CD4-positive, alpha-beta T cell treated with Interleukin-12 subunit alpha and Interleukin-12 subunit beta, for 1 hour (primary cell): ENCODE data around the gene DCBLD2.

ENCODE experiments used
- DNase-seq: peaks from one replicate; pipeline ENCODE4 v3.0.0-alpha.2; 2020

DCBLD2 gene, protein sequence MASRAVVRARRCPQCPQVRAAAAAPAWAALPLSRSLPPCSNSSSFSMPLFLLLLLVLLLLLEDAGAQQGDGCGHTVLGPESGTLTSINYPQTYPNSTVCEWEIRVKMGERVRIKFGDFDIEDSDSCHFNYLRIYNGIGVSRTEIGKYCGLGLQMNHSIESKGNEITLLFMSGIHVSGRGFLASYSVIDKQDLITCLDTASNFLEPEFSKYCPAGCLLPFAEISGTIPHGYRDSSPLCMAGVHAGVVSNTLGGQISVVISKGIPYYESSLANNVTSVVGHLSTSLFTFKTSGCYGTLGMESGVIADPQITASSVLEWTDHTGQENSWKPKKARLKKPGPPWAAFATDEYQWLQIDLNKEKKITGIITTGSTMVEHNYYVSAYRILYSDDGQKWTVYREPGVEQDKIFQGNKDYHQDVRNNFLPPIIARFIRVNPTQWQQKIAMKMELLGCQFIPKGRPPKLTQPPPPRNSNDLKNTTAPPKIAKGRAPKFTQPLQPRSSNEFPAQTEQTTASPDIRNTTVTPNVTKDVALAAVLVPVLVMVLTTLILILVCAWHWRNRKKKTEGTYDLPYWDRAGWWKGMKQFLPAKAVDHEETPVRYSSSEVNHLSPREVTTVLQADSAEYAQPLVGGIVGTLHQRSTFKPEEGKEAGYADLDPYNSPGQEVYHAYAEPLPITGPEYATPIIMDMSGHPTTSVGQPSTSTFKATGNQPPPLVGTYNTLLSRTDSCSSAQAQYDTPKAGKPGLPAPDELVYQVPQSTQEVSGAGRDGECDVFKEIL

DNA sequence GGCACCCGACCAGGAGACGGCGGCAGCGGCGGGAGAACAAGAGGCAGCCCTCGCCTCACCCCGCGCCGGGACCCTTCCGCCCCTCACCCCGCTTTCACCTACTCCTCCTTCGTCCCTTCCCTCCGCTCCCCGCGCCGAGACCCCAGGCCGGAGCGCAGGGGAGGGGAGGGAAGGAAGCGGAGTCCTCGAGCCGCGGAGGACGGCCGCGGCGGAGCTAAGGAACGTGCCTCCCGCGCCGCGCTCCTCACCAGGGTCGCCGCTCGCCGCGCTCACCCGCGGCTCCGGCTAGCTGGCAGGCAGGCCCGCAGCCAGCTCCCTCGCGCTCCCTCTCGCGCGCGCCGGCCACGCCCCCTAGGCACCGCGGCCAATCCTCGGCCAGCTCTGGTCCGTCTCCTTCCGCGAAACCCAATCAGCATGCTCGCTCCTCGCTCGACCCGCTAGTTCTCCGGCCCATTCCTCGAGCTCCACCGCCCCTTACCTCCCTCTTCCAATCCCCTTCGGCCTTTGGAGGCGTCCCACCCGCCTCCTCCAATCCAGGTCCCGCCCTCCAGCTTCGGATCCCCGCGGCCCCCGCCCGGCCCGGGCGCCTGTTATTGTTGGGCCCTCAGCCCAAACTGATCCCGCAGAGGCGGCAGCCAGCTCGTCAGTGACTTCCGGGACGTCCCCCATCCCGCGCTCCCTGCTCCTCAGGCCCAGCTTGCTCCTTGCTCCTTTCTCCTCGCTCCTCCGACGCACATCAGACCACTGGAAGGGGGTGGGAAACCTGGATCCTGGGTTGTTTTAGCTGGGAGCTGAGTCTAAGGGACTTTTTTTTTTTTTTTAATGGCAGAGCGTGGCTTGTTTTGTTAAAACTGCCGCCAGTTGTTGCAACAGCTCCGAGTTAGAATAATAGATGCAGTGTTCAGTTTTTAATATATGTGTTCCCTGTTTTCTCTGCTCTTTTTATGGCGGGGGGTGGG is at the start of gene DCBLD2:
TSS of gene DCBLD2 (minus strand) at position 304 of the 959 bp plus-strand sequence. CDS start 369 bp downstream, outside the sequence.
- DNase-seq, result peak; percentile 91

DNA sequence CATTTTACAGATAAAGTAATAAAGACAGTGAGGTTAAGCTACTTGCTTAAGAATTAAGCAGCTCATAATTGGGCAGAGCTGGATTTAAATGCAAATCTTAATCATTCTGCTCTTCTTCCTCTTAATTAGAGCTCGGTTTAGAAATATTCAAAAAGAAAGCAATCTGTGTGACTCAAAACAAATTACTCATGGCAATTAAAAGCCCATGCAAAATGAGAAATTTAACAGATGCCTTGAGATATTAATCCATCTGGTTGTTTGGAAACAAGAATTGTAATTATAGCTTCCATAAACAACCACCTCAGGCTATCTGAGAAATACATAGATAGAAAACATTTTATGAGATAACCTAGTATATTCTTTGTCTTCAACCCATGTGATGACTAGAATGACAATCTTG is 44.2 kb upstream of the DCBLD2 start:
- DNase-seq, result no peak

DNA sequence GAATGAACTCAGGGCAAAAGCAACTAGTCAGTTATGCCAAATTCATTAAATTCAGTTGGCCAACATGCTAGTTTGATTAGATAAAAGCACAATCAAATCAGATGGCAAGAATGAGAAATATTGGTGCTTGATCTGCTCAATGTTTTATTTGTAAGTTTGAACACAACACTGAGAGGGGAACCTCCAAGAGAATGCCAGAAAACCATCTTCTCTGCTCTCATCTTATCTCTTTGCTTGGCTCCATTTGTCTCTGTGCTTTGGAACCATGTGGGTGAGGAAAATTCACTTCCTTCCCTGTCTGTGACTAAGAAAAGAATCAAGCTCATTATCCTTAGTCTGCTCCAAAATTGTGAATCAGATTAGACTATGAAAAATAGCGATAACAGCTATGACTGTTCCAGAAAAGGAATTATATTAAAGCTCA is 43.6 kb upstream of the DCBLD2 start:
- DNase-seq, result no peak

DNA sequence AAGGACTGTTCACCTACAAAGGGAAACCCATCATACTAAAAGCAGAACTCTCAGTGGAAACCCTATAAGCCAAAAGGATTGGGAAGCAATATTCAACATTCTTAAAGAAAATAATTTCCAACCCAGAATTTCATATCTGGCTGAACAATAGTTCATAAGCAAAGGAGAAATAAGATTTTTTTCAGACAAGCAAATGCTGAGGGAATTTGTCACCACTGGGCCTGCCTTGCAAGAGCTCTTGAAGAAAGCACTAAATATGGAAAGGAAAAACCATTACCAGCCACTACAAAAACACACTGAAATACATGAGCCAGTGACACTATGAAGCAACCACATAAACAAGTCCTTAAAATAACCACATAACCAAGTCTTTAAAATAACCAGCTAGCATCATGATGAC is 28.9 kb upstream of the DCBLD2 start:
- no peak for DNase-seq

DNA sequence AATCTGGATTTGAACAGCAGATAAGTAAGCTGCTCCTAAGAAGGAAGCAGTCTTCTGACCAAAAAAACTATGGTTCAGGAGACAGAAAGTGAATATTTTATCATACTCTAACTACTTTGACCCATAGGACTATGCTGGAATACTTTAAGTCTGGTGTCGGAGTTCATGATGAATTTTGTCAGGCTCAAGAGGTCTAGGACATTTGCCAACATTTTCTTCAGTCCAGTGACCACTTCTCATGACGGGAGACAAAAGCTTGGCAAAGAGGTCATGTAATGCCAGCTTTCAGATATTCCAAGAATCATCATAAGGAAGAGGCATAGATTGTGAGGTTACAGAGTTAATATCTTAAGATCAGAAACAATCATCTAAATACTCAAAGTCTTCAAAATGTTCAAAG is 20.5 kb upstream of the DCBLD2 start:
- DNase-seq, result no peak

DNA sequence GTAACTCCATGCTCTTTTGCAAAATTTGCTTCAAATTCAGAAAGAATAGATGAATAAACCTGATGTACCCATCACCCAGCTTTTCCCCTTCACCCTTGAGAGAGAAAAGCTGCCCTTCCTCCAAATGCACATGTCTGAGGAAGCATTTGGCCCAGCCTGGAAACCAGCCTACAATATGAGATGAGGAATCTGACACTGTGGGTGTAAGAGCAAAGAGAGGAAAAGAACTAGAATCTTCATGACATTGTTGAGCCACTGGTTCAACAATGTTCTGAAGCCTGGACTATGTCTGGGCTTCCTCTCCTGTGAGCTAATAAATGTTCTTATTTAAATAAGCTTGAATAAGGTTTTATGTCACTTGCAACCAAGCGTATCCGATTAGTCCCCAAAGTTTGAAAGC is 18.7 kb upstream of the DCBLD2 start:
- DNase-seq, result no peak

DNA sequence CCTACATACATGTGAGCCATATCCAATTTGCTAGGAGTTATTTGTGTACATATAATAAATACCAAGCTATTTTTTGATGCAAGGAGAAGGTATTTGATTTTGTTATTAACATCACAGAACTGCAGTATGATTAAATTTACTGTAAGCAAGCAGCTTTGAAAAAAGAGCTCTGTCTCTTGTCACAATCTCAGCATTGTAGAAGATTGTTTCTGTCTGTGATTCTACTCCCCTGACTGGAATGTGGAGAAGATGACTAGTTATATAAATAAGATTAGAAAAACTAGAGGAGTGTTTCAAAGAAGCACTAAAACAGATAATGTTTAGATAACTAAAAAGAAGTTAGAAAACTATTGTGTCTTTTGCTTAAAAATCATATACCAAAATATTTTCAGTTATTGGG is 17.1 kb upstream of the DCBLD2 start:
- DNase-seq, result no peak

DNA sequence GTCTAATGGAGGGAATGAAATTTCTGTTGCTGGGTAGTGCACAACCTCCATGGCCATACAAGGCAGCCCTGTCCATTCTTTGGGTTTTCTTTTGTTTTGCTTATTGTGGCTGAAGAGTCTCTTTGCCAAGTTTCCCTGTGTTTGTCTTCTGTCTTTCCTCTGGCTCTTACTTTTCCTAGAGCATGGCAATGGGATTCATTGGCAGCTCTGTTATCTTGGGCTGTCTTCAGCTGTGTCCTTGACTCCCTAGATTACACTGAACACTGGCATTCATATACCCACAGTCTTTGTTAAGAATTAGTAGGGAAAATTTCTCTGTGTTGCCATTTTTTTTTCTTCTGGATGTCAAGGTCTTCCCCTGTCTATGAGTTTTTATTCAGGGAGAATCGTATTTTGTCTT is 16.1 kb upstream of the DCBLD2 start:
- no peak for DNase-seq

DNA sequence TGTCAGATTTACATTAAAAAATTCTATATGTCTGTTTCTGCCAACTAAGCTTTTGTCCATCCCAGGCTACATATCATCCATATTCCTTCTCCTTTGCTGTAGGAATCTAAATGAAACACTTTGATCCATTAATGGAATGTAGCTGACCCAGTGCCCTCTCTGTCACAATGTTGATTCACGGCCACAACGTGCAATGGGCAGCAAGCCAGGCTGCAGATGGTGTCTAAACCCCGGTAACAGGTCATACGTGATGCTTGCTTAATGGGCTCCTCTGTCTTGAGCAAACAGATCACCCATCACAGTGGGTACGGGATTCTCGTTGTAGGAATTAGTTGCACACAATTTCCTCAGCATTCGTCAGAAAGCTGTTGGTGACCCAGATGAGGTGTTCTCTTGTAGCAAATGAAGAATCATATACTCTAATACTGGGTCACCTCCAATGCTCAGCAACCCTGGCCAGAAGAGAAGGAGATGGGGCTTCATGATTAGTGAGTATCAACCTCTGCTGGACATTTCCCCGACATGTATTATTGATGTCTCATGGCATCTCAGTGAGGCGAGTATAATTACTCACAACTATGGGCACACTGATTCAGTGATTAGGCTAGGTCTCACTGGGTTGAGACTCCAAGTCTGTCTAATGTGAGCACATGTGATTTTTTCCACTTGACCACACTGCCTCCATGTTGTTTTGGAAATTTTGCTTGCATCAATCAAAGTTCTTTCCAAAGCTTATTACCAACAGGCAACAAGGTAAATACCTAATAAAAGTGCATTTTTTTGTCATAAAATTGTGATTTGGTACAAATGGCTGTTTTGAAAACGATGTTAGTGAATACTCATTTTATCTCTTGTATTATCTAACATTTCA is 12.9 kb upstream of the DCBLD2 start:
- no peak for DNase-seq

DNA sequence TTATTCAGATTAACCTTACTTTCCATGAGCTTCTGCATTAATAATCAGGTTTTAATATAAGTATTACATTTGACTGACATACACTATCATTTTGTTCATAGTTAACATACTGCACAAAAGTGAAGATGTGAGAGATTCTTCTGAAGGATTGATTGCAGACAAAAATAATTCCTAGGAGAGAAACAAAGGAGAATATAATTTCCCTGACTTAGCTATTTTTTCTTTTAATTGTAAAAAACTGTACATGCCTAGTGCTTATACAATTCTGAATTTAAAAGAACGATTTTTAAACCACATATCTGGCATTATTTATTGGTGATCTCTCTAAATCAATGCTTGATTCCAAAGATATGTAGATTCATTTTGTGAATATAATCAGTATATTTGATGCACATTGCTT is 11.0 kb upstream of the DCBLD2 start:
- DNase-seq, result no peak

DNA sequence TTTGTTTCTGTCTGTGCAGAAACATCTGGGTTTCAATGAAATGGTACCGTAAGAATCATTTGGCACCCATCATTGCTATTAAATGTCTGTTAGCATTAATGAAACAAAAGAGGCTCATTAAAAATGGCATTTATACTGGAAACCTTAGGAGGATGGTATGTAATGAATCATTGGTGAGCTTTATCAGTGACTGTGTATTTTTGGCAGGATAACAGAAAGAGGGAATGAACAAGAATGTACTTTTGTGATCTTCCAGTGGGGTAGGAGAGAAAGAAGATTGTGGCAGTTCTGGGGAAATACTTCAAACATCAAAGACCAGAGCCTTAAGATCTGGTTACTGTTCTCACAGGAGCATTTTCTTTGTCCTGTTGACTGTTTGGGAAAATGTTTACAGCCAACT is 4.7 kb upstream of the DCBLD2 start:
- no peak for DNase-seq

DNA sequence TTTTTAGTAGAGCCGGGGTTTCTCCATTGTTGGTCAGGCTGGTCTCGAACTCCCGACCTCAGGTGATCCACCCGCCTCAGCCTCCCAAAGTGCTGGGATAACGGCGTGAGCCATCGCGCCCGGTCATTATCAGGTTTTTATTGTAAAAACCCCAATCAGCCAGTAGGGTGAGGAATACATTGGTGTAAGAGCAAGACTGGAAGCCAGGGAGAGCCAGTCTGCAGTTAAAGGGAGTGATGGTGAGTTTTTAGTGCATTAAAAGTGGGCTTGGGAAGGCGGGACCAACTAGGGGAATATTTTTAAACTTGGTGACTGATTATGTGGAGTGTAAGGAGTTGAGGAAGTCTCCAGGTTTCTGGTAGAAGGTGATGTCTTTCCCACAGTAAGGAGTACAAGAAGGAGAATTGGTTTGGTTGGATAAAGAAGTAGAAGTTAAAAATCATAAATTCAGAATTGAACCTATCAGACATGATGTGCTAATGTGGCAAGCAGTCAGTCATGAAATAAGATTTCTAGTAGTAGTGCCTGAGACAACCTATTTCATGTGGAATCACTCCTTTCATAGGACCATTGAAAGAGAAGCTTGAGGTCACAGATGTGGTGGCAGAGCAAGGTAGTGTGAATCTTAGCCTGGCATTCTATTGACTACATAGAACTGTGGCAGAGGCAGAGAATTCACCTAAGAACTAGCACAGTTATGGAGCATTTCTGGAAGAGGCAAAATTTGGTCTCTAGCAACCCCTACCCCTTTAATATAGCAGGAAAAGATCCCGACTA is 2.4 kb upstream of the DCBLD2 start:
- DNase-seq, result no peak

DNA sequence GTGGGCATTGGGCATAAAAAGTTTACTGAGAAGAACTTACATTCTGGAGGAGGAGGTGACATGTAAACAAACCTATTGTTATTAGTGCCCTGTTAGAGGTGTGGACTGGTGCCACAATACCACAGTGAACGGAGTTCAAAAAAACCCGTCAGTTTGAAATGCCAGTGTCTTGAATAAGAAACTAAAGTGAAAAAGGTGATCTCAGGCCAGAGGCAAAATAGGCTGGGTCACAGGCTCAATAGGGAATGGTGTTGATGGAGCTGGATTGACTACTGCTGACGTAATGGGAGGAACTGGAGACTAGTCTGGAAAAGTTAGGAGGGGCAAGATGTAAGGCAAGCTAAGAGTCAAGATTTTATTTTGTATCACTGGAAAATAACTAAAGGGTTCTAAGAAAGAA is 1.6 kb upstream of the DCBLD2 start:
- no peak for DNase-seq

DNA sequence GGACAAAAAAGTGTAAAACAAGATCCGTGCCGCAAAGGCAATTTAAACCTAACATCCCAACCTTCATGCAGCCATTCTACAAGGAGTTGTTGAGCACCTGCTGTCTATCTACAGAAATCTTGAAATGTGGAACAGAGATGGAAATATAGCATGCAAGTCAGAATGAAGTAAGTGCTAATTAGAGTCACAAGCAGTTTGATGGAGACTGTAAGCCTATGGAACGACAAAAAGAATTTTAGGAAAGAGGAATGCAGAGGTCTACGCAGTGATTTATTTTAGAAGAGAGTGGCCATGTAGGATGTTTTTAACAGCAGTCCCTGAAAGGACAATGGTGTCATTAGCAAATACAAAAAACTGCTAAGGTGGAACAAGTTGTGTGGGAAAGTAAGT is 851 bp upstream of the DCBLD2 start:
- DNase-seq, result no peak

DNA sequence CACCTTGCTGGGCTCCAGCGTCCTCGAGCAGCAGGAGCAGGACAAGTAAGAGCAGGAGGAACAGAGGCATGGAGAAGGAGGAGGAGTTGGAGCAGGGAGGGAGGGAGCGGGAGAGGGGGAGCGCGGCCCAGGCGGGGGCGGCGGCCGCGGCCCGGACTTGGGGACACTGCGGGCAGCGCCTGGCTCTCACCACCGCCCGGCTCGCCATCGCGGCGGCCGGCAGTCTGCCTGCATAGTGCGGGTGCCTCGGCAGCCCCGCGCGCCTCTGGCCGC is 440 bp downstream of the DCBLD2 start:
- DNase-seq, result peak; percentile 1

DNA sequence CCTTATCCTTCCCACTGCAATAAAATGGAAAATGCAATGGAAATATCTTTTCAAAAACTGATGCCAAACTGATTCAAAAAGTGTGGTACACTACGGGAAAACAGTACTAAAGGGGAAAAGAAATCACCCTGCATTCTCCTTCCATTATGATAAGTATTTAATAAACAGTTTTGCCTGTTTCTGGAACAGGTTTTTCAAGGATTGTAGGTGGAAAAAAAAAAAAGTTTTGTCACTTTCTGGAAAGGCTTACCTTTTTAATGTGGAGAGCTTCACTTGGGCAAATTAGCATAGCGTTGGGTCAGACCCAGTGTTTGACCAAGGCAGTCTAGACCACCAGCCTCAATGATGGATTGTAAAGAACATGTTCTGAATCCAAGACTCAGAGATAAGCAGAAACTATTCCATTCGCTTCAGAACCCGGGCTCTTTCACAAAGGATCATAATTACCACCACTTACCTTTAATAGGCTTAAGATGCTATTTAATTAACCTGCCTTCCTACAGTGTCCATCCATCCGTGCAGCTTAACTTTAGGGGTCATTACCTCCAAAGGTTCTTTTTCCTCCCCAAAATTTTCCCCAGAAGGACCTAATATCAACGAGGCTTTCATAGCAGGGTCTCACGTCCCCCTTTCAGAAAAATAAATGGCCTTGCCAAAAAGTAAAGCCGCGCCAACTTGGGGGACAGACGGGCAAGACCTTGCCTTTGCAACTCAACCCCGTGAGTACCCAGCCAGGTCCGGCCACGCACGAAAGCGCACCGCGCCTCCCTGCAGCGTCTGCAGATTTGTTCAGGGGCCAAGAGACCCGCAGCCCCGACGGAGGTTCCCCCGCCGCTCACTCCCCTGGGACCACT is 1.0 kb downstream of the DCBLD2 start:
- no peak for DNase-seq

DNA sequence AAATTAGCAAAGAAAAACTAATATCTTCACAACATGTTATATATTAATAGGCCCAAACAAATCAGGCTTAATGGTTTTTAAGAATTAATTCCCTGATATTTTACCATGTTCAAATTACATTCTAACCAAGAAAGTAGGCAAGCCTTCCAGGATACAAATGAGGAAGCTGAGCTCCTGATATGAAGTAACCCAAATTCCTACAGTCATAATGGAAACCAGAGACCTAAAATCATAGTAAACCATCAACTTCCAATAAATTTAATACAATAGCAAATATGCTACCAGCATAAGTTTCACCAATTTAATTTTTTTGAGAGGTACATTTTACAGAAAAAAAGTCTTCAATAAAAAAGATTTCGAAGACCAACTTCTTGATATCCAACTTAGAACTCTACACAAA is 3.8 kb downstream of the DCBLD2 start:
- DNase-seq, result no peak

DNA sequence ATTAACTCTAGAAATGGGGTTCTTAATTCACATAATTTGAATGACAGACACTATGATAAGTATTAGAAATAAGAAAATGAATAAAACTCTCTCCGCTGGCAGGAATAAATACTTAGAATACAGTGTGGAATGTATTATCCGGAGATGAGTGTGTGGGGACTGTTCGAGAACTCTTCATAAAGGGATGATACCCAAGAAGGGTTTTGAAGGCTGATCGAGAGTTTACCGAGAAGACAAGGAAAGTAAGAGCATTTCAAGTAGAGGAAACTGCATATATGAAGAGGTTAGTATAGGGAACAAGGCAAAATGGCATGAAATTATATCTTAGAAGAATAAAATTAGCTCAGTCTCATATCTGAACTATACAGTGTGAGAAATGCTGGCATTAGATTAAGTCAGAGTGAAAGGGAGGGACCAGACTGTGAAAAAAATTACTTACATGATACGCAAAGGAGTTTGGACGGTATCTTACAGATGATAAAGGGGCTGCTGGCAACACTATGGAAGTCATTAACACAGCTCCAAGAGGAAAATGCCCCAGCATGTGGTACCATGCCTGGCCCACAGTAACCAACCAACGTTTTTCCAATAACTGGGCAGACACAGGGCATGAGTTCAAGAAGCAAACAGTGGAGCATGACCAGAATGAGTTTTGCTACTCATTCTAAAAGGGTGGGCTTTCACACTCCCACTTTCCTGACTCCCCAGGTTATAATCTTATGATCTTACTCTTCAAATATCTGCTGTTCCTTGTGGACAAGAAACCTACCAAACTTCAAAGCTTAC is 6.5 kb downstream of the DCBLD2 start:
- DNase-seq, result no peak

DNA sequence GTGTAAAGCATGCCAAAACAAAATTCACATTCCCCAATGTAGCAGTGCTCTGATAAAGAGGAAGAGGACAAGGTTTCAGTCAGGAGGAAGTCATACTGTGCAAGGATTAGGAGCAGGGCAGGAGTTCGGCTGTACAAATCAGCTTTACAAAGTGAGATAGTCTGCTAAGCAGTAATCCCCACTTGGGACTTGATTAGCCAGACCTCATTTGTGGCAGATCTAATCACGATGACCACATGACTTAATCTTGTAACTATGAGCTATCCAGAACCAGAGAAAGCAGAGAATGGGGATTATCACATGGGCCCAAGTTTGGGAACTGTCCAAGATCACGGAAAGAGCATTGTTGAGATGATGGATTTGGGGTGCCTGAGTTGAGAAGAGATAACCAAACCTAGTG is 7.8 kb downstream of the DCBLD2 start:
- no peak for DNase-seq

DNA sequence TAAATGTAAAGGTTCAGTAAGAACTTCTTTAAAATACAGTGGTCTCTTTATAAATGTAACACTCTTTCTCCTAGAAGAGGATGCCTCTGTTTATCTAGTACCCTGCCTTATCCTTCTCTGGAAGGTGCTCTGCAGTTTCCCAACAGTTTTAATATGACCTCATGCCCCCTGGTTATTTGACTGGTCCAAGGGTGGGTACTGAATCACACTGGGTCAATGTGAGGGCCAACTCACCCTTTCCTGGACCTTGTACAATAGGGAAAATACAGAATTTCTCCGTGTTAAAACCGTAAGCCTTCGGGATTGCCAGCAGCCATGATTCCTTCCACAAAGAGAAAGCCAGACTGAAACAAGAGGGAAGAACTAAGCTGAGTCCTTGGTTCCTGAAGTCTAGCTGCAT is 9.2 kb downstream of the DCBLD2 start:
- DNase-seq, result no peak
